GM21390 (cell line): ENCODE data around the gene FAM222B.

ENCODE experiments used
- ATAC-seq: cut with Tn5 transposase; IDR thresholded peaks from one replicate; pipeline ENCODE4 v1.9.1; 2021; ENCODE audit not compliant: unreplicated experiment

Gene FAM222B

DNA sequence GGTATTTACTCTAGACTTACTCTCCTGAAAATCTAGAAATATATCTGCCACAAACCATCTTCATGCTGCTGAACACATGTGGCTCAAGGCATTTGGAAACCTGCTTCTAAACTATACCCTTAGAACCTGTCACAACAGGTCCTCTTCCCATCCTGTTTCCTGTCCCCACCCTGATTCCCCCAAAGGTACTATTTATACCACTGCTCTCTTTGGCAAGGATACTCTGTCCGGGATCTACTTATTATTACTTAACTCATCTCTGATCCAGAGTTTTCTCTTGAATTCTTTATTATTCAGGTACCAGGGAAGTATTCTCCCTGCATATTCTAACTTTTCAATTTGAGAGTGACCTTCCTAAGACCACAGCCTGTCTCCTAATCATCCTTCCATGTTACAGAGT is 65.4 kb downstream of the FAM222B start:
- ATAC-seq: no peak

DNA sequence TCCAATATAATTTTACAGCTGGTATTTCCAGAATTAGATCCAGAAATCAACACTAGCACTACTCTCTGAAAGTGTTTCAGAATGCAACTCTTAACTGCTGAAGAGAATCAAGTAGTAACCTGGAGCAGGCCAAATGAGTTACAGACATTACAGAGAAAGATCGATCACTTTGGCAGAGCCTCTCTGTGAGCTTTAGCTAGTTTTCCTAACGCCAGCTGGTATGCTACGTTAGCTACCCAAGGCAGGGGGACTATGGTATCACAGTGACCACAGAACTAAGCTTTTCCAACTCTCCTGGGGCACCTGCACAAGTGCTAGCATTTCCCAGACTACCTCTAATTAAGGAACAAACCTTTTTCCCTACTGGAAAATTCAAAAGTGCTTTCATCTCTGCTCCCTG is 68.4 kb downstream of the FAM222B start:
- no peak for ATAC-seq

GRCh38 chr17:28773736-28774135 is 68.9 kb downstream of the FAM222B start:
- ATAC-seq: no peak

DNA sequence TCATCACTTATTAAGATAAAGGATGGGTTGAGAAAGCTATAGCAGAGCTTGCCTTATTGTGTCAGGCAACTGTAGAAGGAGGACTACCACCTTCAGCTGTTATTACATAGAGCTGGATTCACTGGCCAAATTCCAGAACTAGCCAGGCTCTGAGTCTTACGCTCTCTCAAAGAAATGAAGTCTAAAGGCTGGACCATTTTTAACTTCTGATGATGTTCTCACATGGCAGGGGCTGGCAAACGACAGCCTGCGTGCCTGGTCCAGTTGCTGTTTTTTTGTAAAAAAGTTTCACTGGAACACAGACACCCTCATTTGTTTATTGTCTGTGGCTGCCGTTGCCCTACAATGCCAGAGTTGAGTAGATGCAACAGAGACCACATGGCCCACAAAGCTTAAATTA is 77.6 kb downstream of the FAM222B start:
- ATAC-seq: no peak

- ATAC-seq: no peak
Measured at GRCh38 chr17:28763804-28764266, 78.8 kb downstream of the FAM222B start.

DNA sequence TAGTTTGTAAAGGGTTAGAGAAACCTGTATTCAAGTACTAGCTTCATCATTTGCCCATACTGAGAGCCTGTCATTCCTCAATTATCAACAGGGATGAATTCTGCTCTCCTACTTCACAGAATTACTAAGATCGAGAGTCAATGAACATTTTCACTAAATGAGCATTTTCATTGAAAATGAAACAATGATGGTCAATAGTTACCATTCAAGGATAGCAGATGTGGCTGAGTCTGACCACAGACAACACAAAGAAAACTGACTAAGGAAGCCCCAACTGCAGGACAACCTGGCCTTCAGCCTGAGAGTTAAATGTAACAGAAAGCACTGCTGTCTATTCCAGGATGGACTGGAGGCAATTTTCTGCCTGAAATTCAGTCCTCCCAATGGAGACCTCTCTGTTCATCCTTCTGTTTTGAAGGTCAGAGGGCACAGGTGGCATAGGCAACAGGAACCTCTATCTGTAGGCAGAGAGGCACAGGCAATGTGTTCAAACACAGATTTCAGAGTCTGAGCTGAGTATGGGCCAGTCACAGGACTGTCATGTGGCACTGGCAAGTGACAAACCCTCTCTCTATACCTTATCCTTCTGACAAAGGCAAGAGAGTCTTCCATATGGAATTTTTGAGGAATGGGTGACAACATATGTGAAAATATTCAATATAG is 79.3 kb downstream of the FAM222B start:
- ATAC-seq: no peak

DNA sequence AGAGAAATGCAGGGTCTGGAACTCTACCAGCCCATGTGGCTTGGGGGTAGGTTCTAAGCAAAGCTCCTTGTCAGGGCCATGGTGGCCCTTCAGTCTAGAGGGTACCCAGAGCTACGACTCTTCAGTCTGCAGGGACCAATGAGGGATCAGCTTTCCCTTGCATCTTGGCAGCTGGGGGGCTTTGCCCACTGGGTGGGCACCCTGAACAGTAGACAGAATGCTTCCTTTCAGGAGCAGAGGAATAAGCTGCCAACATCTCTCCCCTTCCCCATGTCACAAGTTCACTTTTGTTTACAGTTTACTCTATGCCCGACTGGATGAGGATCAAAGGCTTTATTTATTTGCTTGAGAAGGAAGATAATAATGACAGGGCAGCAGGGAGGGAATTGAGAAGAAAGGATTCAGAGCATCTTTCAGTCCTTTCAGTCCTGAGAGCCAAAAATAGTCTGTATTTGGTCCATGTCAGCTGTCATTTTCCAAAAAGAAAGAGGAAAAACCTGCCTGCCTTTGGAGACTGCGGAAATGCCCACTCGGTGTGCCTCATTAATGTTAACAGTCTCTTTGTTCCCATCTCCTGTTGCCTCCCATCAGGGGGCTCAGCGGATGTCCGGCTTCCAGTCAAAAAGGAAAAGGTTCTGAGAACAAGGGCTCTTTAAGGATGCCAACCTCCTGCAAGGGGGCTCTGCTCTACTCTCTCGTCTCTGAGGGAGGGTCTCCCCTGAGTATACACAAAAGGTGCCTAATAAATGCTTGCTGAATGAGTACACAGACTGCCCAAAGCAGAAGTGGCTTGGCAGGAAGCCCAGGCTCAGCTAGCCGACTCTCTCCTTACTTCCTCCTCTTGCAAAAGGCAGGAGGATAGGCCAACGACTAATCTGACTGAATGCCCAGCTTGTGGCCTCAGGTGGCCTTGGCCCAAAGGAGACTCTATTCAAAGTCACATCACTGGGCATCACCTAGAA is 81.7 kb downstream of the FAM222B start:
- ATAC-seq: no peak

GRCh38 chr17:28759256-28759865 is 83.2 kb downstream of the FAM222B start:
- ATAC-seq: no peak

DNA sequence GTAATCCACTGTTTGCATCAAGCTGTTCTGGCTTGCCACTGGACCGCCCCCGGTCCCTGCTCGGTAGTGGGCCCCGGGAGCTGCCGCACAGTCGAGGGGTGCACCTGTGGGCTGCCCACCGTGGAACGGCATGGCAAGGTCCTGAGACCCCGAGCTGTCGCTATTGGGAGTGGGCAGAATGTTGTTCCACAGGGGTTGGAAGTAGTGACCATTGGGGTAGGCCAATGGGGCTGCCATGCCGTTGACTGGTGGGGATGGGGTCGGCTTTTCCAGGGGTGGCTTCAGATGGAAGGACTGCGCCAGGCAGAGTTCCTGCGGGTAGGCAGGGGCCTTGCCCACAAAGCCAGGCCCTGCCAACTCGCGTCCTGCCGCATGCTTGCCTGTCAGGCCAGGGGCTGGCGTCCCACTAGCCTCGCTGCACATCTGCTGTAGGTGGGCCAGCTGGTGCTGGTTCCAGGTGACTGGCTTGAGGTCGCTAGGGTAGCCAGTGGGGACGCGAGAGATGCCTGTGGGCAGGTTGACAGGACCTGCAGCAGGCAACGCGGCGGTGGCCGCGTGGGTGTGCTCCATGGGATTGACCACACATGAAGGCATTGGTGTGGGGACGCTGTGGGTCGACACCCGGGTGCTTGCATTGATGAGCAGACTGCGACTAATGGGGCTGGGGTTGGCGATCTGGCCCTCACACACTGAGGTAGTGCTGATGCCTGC is 84.0 kb downstream of the FAM222B start:
- no peak for ATAC-seq

DNA sequence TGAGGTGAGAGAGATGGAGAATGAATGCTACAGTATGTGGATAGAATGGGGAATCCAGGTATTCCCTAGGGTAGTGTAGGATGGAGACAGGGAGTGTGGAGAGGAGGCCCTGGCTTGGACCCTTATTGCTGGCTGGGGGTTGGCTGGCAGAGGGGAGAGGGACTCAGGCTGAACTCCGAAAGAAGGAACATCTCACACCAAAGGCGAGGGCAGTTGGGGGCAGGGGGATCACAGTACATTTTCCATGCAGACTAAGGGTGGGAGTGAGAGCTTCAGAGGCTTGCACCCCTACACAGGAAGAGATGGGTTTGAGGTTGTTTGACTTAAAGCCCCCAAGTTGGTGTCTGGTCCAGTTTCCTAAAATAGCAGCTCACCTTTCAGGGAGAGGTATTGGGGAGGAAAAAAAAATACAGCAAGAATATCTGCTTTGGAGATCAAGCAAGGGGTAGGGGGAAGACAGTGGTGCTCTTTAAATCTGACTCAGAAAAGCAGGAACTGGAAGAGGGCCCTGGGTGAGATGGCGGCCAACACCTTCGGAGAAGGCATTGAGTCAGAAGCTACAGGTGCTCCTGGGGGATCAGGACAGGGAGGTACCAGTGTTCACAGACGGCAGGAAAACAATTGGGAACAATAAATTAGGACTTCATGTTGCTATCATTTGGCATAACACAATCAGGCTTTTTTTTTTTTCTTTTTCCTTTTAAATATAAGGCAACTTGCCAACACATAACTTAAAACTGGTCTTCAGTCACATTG is 86.4 kb downstream of the FAM222B start:
- ATAC-seq: no peak

DNA sequence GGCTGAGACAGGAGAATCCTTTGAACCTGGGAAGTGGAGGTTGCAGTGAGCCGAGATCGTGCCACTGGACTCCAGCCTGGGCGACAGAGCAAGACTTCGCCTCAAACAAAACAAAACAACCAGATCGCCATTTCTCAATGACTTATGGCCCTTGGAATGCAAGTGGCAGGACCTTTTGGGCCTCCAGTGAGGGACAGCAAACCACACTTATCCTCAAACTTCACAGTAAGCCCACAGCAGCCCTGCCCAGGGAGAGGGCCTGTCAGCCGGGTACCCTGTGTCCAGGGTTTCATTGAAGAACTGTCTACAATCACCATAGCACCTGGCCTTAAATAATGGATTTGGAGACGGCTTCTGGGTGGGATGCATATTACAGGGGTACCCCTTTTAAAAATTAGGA is 87.1 kb downstream of the FAM222B start:
- ATAC-seq: no peak

DNA sequence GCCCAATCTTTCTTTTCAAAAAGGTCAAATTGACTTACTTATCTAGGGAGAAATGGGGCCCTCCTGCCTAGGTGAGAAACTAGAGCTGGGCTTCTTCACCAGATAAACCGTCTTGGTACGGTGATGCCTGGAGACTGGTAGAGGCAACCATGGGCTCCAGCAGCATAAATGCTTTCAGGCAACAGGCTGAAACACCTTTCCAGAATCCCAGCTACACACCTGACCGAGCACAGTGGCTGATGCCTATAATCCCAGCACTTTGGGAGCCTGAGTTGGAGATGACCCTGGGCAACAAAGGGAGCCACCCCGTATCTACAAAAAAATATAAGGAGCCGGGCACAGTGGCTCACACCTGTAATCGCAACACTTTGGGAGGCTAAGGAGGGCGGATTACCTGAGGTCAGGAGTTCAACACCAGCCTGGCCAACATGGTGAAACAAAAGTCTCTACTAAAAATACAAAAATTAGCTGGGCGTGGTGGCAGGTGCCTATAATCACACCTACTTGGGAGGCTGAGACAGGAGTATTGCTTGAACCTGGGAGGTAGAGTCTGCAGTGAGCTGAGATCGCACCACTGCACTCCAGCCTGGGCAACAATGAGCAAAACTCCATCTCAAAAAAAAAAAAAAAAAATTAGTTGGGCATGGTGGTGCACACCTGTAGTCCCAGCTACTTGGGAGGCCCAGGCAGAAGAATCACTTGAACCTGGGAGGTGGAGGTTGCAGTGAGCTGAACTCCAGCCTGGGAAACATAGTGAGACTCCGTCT is 90.8 kb downstream of the FAM222B start:
- no peak for ATAC-seq

GRCh38 chr17:28750178-28751047 is 92.2 kb downstream of the FAM222B start:
- ATAC-seq: peak; percentile 65

- no peak for ATAC-seq
Measured at GRCh38 chr17:28749516-28750177, 92.9 kb downstream of the FAM222B start.

DNA sequence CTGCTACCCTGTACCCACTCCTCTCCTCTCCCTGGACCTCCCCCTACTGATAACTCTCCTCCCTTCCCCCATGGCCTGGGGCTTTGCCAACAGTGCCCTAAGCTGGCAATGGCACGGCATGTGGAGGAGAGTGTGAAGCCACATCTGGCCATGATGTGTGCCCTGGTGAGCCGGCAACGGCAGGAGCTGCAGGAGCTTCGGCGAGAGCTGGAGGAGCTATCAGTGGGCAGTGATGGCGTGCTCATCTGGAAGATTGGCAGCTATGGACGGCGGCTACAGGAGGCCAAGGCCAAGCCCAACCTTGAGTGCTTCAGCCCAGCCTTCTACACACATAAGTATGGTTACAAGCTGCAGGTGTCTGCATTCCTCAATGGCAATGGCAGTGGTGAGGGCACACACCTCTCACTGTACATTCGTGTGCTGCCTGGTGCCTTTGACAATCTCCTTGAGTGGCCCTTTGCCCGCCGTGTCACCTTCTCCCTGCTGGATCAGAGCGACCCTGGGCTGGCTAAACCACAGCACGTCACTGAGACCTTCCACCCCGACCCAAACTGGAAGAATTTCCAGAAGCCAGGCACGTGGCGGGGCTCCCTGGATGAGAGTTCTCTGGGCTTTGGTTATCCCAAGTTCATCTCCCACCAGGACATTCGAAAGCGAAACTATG is 93.6 kb downstream of the FAM222B start:
- ATAC-seq: no peak

DNA sequence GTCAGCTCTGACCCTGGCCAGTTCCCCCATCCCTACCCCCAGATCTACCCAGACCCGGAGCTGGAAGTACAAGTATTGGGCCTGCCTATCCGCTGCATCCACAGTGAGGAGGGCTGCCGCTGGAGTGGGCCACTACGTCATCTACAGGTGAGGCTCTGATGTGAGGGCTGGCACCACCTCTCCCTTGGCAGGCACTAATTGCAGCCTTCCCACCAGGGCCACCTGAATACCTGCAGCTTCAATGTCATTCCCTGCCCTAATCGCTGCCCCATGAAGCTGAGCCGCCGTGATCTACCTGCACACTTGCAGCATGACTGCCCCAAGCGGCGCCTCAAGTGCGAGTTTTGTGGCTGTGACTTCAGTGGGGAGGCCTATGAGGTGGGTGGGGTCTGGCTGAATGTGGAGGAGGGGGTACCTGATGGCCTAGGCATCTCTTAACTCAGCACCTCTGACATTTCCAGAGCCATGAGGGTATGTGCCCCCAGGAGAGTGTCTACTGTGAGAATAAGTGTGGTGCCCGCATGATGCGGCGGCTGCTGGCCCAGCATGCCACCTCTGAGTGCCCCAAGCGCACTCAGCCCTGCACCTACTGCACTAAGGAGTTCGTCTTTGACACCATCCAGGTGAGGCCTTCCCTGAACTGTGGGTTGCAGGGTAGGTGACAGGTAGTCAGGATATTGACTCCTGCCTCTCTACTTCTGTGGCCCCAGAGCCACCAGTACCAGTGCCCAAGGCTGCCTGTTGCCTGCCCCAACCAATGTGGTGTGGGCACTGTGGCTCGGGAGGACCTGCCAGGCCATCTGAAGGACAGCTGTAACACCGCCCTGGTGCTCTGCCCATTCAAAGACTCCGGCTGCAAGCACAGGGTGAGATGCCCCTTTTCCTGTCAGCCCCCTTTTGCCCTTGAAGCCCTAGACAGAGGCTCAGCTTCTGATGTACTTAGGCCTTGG is 94.5 kb downstream of the FAM222B start:
- no peak for ATAC-seq
